Endodermal cell (in vitro differentiated cells): ENCODE results near the gene HSF4. TPM values are rescaled to one million over a fixed set of nuclear protein-coding genes. Genes with fewer than 3 reads are reported as not detected.

Experiments used
- DNase-seq: peaks from one replicate; pipeline ENCODE4 v3.0.0-alpha.2; 2017
- H3K27ac ChIP-seq: 2 replicates; pipeline ENCODE4 v1.5.1; 2013; ENCODE audit warnings: mild to moderate bottlenecking, low read depth, low read length, moderate library complexity
- H3K27me3 ChIP-seq: 2 replicates; pipeline ENCODE4 v1.6.1; 2013; ENCODE audit warnings: mild to moderate bottlenecking, low read length, moderate library complexity; ENCODE audit not compliant: insufficient read depth, control insufficient read depth, poor library complexity, severe bottlenecking
- H3K36me3 ChIP-seq: 2 replicates; pipeline ENCODE4 v1.7.0; 2013; ENCODE audit warnings: mild to moderate bottlenecking, low read length, moderate library complexity; ENCODE audit not compliant: control insufficient read depth, insufficient read depth
- H3K4me1 ChIP-seq: one replicate; pipeline ENCODE4 v1.7.0; 2013; ENCODE audit warnings: low read length; ENCODE audit not compliant: control insufficient read depth, insufficient read depth
- H3K4me3 ChIP-seq: 2 replicates; pipeline ENCODE4 v1.5.1; 2013; ENCODE audit warnings: mild to moderate bottlenecking, low read length, moderate library complexity
- H3K9ac ChIP-seq: 2 replicates; pipeline ENCODE4 v1.6.1; 2013; ENCODE audit warnings: mild to moderate bottlenecking, low read length, moderate library complexity; ENCODE audit not compliant: poor library complexity, severe bottlenecking; ENCODE audit errors: extremely low read depth
- H3K9me3 ChIP-seq: 2 replicates; pipeline ENCODE4 v1.6.1; 2013; ENCODE audit warnings: mild to moderate bottlenecking, low read length, moderate library complexity; ENCODE audit not compliant: control insufficient read depth
- H3K27ac Mint-ChIP-seq: 2 replicates; pipeline ENCODE4 v1.8.0; 2020; ENCODE audit warnings: mixed read lengths
- H3K27me3 Mint-ChIP-seq: 2 replicates; pipeline ENCODE4 v1.8.0; 2021; ENCODE audit warnings: mild to moderate bottlenecking, mixed read lengths; ENCODE audit not compliant: insufficient read depth
- H3K36me3 Mint-ChIP-seq: 2 replicates; pipeline ENCODE4 v1.8.0; 2020; ENCODE audit warnings: low read depth, mixed read lengths
- H3K4me1 Mint-ChIP-seq: 2 replicates; pipeline ENCODE4 v1.8.0; 2020; ENCODE audit warnings: mixed read lengths
- H3K4me3 Mint-ChIP-seq: 2 replicates; pipeline ENCODE4 v1.8.0; 2020; ENCODE audit warnings: mild to moderate bottlenecking, moderate library complexity, mixed read lengths
- H3K9me3 Mint-ChIP-seq: 2 replicates; pipeline ENCODE4 v1.8.0; 2020; ENCODE audit warnings: mild to moderate bottlenecking, mixed read lengths
- CTCF ChIP-seq: fragments of 200-600 bp; sonication (generic); conservative IDR thresholded peaks from 2 replicates; pipeline ENCODE4 v1.5.0; 2021; ENCODE audit warnings: antibody characterized with exemption, mild to moderate bottlenecking
- WGBS, 2 experiments: methylation state at CpG; one replicate each; pipeline versions ENCODE4 v1.1.5 to v1.1.7; 2013; ENCODE audit warnings: missing lambda C conversion rate in 2 of 2, mixed read lengths in 1 of 2; ENCODE audit not compliant: insufficient coverage in 1 of 2, insufficient read length in 1 of 2; 5-methylcytosine and 5-hydroxymethylcytosine counted together
- total RNA-seq, 2 donors: library from RNA; stranded (reverse); fragmentation: NEBNext Ultra II Directional in 1 of 2; extraction: Animal tissue kit (Norgen Biotek cat#: 25700) in 1 of 2; gene quantifications; 2 replicates in 1 of 2; 3 replicates in 1 of 2; pipeline ENCODE4 v1.2.1, GENCODE V29; 2021

HSF4 gene
- total RNA-seq, 2 donors from 2014 or later, result 2.0 to 6.8 TPM

GRCh38 chr16:67128417-67128816 is 36.1 kb upstream of the HSF4 start:
- Histone ChIP-seq H3K27me3 (no peaks in the 10 kb centered on the region), H3K9me3 (no peaks in the 10 kb centered on the region), H3K36me3 (peaks cover 57% of the 10 kb centered on the region), H3K9ac (no peak overlapping the region), H3K27ac (no peak overlapping the region), H3K4me1 (no peaks in the 10 kb centered on the region), H3K4me3 (no peak overlapping the region)
- peaks cover 42% of the 10 kb centered on the region for H3K36me3 Mint-ChIP-seq
- H3K27ac Mint-ChIP-seq, result no peak overlapping the region
- no peak overlapping the region for H3K4me3 Mint-ChIP-seq
- no peaks in the 10 kb centered on the region for H3K27me3 Mint-ChIP-seq
- no peak for TF ChIP-seq CTCF
- DNase-seq, result no peak
- no peaks in the 10 kb centered on the region for H3K4me1 Mint-ChIP-seq
- no peaks in the 10 kb centered on the region for H3K9me3 Mint-ChIP-seq

GRCh38 chr16:67128887-67129286 is 35.7 kb upstream of the HSF4 start:
- TF ChIP-seq CTCF, result no peak
- Histone ChIP-seq H3K36me3 (peaks cover 53% of the 10 kb centered on the region), H3K4me1 (no peaks in the 10 kb centered on the region), H3K27me3 (no peaks in the 10 kb centered on the region), H3K27ac (no peak overlapping the region), H3K9me3 (no peaks in the 10 kb centered on the region), H3K4me3 (no peak overlapping the region), H3K9ac (no peak overlapping the region)
- Mint-ChIP-seq H3K4me1 (no peaks in the 10 kb centered on the region), H3K27me3 (no peaks in the 10 kb centered on the region), H3K27ac (no peak overlapping the region), H3K9me3 (no peaks in the 10 kb centered on the region), H3K4me3 (no peak overlapping the region), H3K36me3 (peaks cover 41% of the 10 kb centered on the region)
- WGBS, 2 experiments, result 97 to 100% methylated on average over 2 to 3 of the region's 3 CpGs
- DNase-seq, result no peak

DNA sequence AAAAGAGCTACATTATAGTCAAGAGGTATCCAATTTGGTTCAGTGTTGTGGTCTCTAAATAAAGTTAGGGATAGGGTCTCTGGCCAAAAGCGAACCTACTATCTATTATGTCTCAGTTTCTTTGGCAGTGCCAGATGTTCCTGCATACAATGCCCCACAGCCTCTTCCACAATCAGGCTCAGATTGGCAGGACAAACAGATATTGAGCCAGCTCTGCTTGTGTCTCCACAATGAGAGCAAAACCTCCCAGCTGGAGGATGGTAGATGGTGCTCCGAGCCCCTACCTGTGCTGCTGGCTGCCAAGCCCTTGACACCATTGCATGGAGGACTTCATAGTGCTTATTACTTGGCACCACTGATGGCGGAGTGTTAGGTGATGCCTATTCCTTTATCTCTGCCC is 35.1 kb upstream of the HSF4 start:
- no peak for DNase-seq
- peaks cover 53% of the 10 kb centered on the region for H3K36me3 ChIP-seq
- no peaks in the 10 kb centered on the region for H3K27me3 ChIP-seq
- H3K4me1 ChIP-seq, result no peaks in the 10 kb centered on the region
- Mint-ChIP-seq H3K4me1 (no peaks in the 10 kb centered on the region), H3K27ac (no peak overlapping the region), H3K4me3 (no peak overlapping the region), H3K36me3 (peaks cover 41% of the 10 kb centered on the region), H3K9me3 (no peaks in the 10 kb centered on the region), H3K27me3 (no peaks in the 10 kb centered on the region)
- H3K27ac ChIP-seq, result no peak overlapping the region
- no peaks in the 10 kb centered on the region for H3K9me3 ChIP-seq
- no peak for TF ChIP-seq CTCF
- H3K4me3 ChIP-seq, result no peak overlapping the region
- 90 to 96% methylated on average over 2 to 3 of the region's 3 CpGs for WGBS, 2 experiments
- no peak overlapping the region for H3K9ac ChIP-seq
